H1 (cell line): ENCODE data around the gene NEURL2. TPM values are rescaled to one million over a fixed set of nuclear protein-coding genes. Genes with fewer than 3 reads are reported as not detected.

Source experiments
- CTCF ChIA-PET: fragments of 300-600 bp; sonication (Branson Sonifier 250); formaldehyde crosslinking; loops from one replicate; lab custom pipeline; 2021; ENCODE audit not compliant: partially characterized antibody; lab: Charles Lee
- POLR2A ChIA-PET: fragments of 300-600 bp; sonication (Branson Sonifier 250); formaldehyde crosslinking; loops from one replicate; lab custom pipeline; 2021; ENCODE audit warnings: inconsistent platforms; ENCODE audit not compliant: partially characterized antibody; lab: Charles Lee
- DNase-seq, 2 experiments: peaks; one replicate each; pipeline versions ENCODE4 v3.0.0 to v3.0.0-alpha.2; 2010 to 2022; ENCODE audit warnings: low spot score in 2 of 2, low read depth in 1 of 2, mixed read lengths in 1 of 2
- FAIRE-seq: peaks from 2 replicates; lab custom pipeline; 2011; peaks lifted over from hg19 to GRCh38; lab: Jason Lieb, UNC
- H2AFZ ChIP-seq: 2 replicates; pipeline ENCODE4 v1.8.1; 2012; ENCODE audit warnings: low read length, inconsistent platforms
- H2AK5ac ChIP-seq: 2 replicates; pipeline ENCODE4 v1.6.1; 2013; ENCODE audit warnings: low read depth, low read length
- H2BK120ac ChIP-seq: replicated peaks from 2 replicates; pipeline ENCODE3; 2013; ENCODE audit warnings: low read depth, low read length, inconsistent platforms
- H2BK12ac ChIP-seq: 2 replicates; pipeline ENCODE4 v1.6.1; 2013; ENCODE audit warnings: low read depth, low read length
- H2BK15ac ChIP-seq: 2 replicates; pipeline ENCODE4 v1.6.1; 2013; ENCODE audit warnings: low read length
- H2BK20ac ChIP-seq: 2 replicates; pipeline ENCODE4 v1.6.1; 2013; ENCODE audit warnings: low read length
- H2BK5ac ChIP-seq: 2 replicates; pipeline ENCODE4 v1.6.1; 2013; ENCODE audit warnings: low read depth, low read length
- H3K14ac ChIP-seq: 2 replicates; pipeline ENCODE4 v1.6.1; 2013; ENCODE audit warnings: inconsistent platforms; ENCODE audit not compliant: insufficient read length
- H3K18ac ChIP-seq: 2 replicates; pipeline ENCODE4 v1.6.1; 2013; ENCODE audit warnings: low read length; ENCODE audit errors: extremely low read depth
- H3K23ac ChIP-seq: 2 replicates; pipeline ENCODE4 v1.6.1; 2013; ENCODE audit warnings: inconsistent platforms; ENCODE audit not compliant: insufficient read length
- H3K23me2 ChIP-seq: 2 replicates; pipeline ENCODE4 v1.6.1; 2013; ENCODE audit warnings: low read depth, low read length
- H3K27ac ChIP-seq: 2 replicates; pipeline ENCODE4 v1.6.1; 2011; ENCODE audit warnings: low read depth, low read length, inconsistent platforms
- H3K27me3 ChIP-seq, 4 experiments: replicated peaks in 1 of 4; 1 replicate in 1 of 4; 2 replicates in 3 of 4; pipeline versions ENCODE4 v1.6.1 to v1.8.1; 2011 to 2013; ENCODE audit warnings: low read length in 3 of 4, mild to moderate bottlenecking in 3 of 4, inconsistent platforms in 2 of 4, mixed read lengths in 2 of 4, moderate library complexity in 1 of 4; ENCODE audit not compliant: control insufficient read depth in 3 of 4, insufficient read depth in 3 of 4; ENCODE audit errors: extremely low read depth in 1 of 4
- H3K36me3 ChIP-seq, 4 experiments: 2 replicates each; pipeline versions ENCODE4 v1.6.1 to v1.8.1; 2011 to 2013; ENCODE audit warnings: mild to moderate bottlenecking in 4 of 4, low read length in 3 of 4, moderate library complexity in 2 of 4, control low read depth in 1 of 4, inconsistent platforms in 1 of 4; ENCODE audit not compliant: insufficient read depth in 4 of 4, control insufficient read depth in 2 of 4
- H3K4ac ChIP-seq: replicated peaks from 2 replicates; pipeline ENCODE3; 2013; ENCODE audit warnings: low read length, low read depth, mixed read lengths, inconsistent platforms; ENCODE audit not compliant: insufficient read length
- H3K4me1 ChIP-seq, 4 experiments: replicated peaks in 1 of 4; 1 replicate in 1 of 4; 2 replicates in 3 of 4; pipeline versions ENCODE4 v1.6.1 to v1.8.1; 2011 to 2013; ENCODE audit warnings: low read length in 3 of 4, inconsistent platforms in 2 of 4, mixed read lengths in 1 of 4; ENCODE audit not compliant: insufficient read depth in 4 of 4, control insufficient read depth in 3 of 4
- H3K4me2 ChIP-seq, 2 experiments: 2 replicates each; pipeline versions ENCODE4 v1.6.1 to v1.8.1; 2011 to 2013; ENCODE audit warnings: low read depth in 2 of 2, low read length in 2 of 2, control low read depth in 1 of 2, inconsistent platforms in 1 of 2, mild to moderate bottlenecking in 1 of 2; ENCODE audit not compliant: insufficient read depth in 1 of 2
- H3K4me3 ChIP-seq, 4 experiments: fragments of 200-600, 300-600 bp in 1 of 4; sonication (generic), shearing (Covaris generic), sonication (Bioruptor Twin) in 1 of 4; 2 replicates each; pipeline versions ENCODE4 v1.5.1 to v1.8.1; 2011 to 2016; ENCODE audit warnings: low read length in 4 of 4, low read depth in 3 of 4, control low read depth in 2 of 4, inconsistent platforms in 2 of 4, mild to moderate bottlenecking in 2 of 4, mixed read lengths in 1 of 4, moderate library complexity in 1 of 4; ENCODE audit not compliant: insufficient read depth in 2 of 4; ENCODE audit errors: extremely low read depth in 1 of 4
- H3K56ac ChIP-seq: replicated peaks from 2 replicates; pipeline ENCODE3; 2013; ENCODE audit warnings: low read depth, mild to moderate bottlenecking, mixed read lengths, low read length, inconsistent platforms; ENCODE audit not compliant: insufficient read length
- H3K79me1 ChIP-seq: 2 replicates; pipeline ENCODE4 v1.6.1; 2013; ENCODE audit warnings: low read depth, low read length, control low read depth
- H3K79me2 ChIP-seq, 2 experiments: 2 replicates each; pipeline versions ENCODE4 v1.6.1 to v1.8.1; 2012 to 2013; ENCODE audit warnings: low read length in 2 of 2, mild to moderate bottlenecking in 2 of 2, inconsistent platforms in 1 of 2; ENCODE audit not compliant: insufficient read depth in 2 of 2, control insufficient read depth in 1 of 2
- H3K9ac ChIP-seq, 4 experiments: replicated peaks in 1 of 4; 1 replicate in 1 of 4; 2 replicates in 3 of 4; pipeline versions ENCODE4 v1.6.1 to v1.8.1; 2011 to 2013; ENCODE audit warnings: low read depth in 3 of 4, low read length in 3 of 4, control low read depth in 2 of 4, mild to moderate bottlenecking in 2 of 4, moderate library complexity in 2 of 4, inconsistent platforms in 1 of 4; ENCODE audit errors: extremely low read depth in 1 of 4
- H3K9me3 ChIP-seq, 2 experiments: 2 replicates each; pipeline versions ENCODE4 v1.6.1 to v1.8.1; 2012 to 2013; ENCODE audit warnings: mild to moderate bottlenecking in 2 of 2, moderate library complexity in 2 of 2, control low read depth in 1 of 2, inconsistent platforms in 1 of 2, low read depth in 1 of 2, low read length in 1 of 2, mixed read lengths in 1 of 2; ENCODE audit not compliant: insufficient read depth in 2 of 2
- H4K20me1 ChIP-seq, 2 experiments: replicated peaks in 1 of 2; 2 replicates each; pipeline versions ENCODE3 to v1.8.1; 2011 to 2013; ENCODE audit warnings: inconsistent platforms in 2 of 2, low read length in 2 of 2, mild to moderate bottlenecking in 1 of 2; ENCODE audit not compliant: insufficient read depth in 2 of 2, control insufficient read depth in 1 of 2
- H4K5ac ChIP-seq: 2 replicates; pipeline ENCODE4 v1.6.1; 2013; ENCODE audit warnings: low read length, low read depth, mixed read lengths, inconsistent platforms; ENCODE audit not compliant: insufficient read length
- H4K8ac ChIP-seq: 2 replicates; pipeline ENCODE4 v1.8.0; 2013; ENCODE audit warnings: mild to moderate bottlenecking, moderate library complexity, low read length, inconsistent platforms; ENCODE audit not compliant: insufficient read depth; ENCODE audit errors: extremely low read depth
- H4K91ac ChIP-seq: replicated peaks from 2 replicates; pipeline ENCODE3; 2013; ENCODE audit warnings: low read length, mixed read lengths, inconsistent platforms; ENCODE audit not compliant: insufficient read length
- BRCA1 ChIP-seq: IDR thresholded peaks from 2 replicates; pipeline ENCODE4 v1.6.1; 2012; ENCODE audit warnings: low read depth, low read length, improper control_type of control experiment
- MAFK ChIP-seq: IDR thresholded peaks from 2 replicates; pipeline ENCODE4 v1.6.1; 2012; ENCODE audit warnings: low read depth, mild to moderate bottlenecking, improper control_type of control experiment, low read length
- PHF8 ChIP-seq: fragments of 200-600 bp; sonication (generic); conservative IDR thresholded peaks from 2 replicates; pipeline ENCODE4 v1.7.1; 2012; ENCODE audit warnings: low read depth, mild to moderate bottlenecking, inconsistent platforms, low read length, moderate library complexity
- TCF12 ChIP-seq: IDR thresholded peaks from 2 replicates; pipeline ENCODE4 v1.6.1; 2011; ENCODE audit warnings: low read depth, mild to moderate bottlenecking, low read length
- WGBS, 2 experiments: shearing (Covaris generic) in 1 of 2; methylation state at CpG; one replicate each; pipeline versions ENCODE4 v1.1.6 to v1.1.7; 2013 to 2015; ENCODE audit warnings: low lambda C conversion rate in 2 of 2, mixed read lengths in 2 of 2, inconsistent platforms in 1 of 2, low coverage in 1 of 2, missing lambda C conversion rate in 1 of 2; ENCODE audit not compliant: insufficient replicate concordance in 2 of 2, insufficient coverage in 1 of 2, insufficient read length in 1 of 2; ENCODE audit errors: extremely low coverage in 1 of 2, missing lambda C conversion rate in 1 of 2; 5-methylcytosine and 5-hydroxymethylcytosine counted together
- polyA plus RNA-seq, 7 experiments: library from polyadenylated mRNA; depleted of rRNA in 3 of 7; stranded (reverse) in 5 of 7; unstranded in 2 of 7; fragments of >200 nt in 5 of 7; fragments of 200-250 nt in 2 of 7; gene quantifications; 1 replicate in 5 of 7; 2 replicates in 1 of 7; 4 replicates in 1 of 7; pipeline versions ENCODE4 v1.2.1 to v1.2.3, GENCODE V29; 2011 to 2013; ENCODE audit warnings: missing spikeins in 2 of 7, mixed read lengths in 2 of 7
- total RNA-seq: library from RNA; stranded (reverse); fragmentation: NEBNext Ultra II Directional; extraction: Animal tissue kit (Norgen Biotek cat#: 25700); gene quantifications from 2 replicates; pipeline ENCODE4 v1.2.1, GENCODE V29; 2021

NEURL2 gene
- total and polyA plus RNA-seq, 2 of the 8 experiments (the other 6 are each of a cell fraction or from before 2014, with no cell fraction given): 6.9 TPM

DNA sequence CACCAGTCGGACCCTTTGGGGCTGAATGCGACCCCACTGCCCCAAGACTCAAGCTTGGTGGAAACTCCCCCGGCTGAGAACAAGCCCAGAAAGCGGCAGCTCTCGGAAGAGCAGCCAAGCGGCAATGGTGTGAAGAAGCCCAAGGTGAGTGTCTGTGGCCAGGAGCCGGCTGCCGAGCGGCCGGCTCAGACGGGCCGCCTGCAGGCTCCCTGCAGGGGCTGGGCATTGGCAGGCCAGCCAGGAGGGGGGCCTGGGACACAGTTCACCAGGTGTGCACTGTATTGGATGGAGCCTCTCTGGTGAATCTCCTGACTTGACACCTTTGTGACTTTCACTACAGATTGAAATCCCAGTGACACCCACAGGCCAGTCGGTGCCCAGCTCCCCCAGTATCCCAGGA lies 49.5 kb upstream of the NEURL2 start:
- Histone ChIP-seq H3K4me1 (peaks cover 0 to 25% (median 9%) of the 10 kb centered on the region in 4 experiments; a peak in 6 of 7 replicates), H3K18ac (no peak overlapping the region), H2BK12ac (no peak overlapping the region), H2BK120ac (no peak overlapping the region), H3K79me1 (no peaks in the 10 kb centered on the region; the same call in 1 of the 2 replicates), H2BK5ac (no peak overlapping the region), H4K91ac (no peak overlapping the region), H2BK15ac (no peak overlapping the region), H3K9me3 (no peaks in the 10 kb centered on the region), H2BK20ac (no peak overlapping the region), H4K8ac (no peak overlapping the region), H4K5ac (no peak overlapping the region), H3K9ac (no peak overlapping the region), H3K27ac (no peak overlapping the region), H3K23ac (no peak overlapping the region), H2AK5ac (no peak overlapping the region), H3K4me2 (no peak overlapping the region), H4K20me1 (peaks cover 2 to 6% of the 10 kb centered on the region in 2 experiments), H3K4me3 (no peak overlapping the region), H3K36me3 (peaks cover 26 to 62% (median 54%) of the 10 kb centered on the region in 4 experiments), H3K14ac (no peak overlapping the region), H3K79me2 (peaks cover 0 to 16% of the 10 kb centered on the region in 2 experiments; a peak in 2 of 4 replicates), H3K4ac (no peak overlapping the region), H3K56ac (no peak overlapping the region)
- ChIA-PET POLR2A (interaction anchor here (1.0 to 18.4 kb wide), 6 partner anchors 9 to 48 kb away, joined by 3 to 283 read pairs (median 17); partner anchors contain the start of genes CTSA, NEURL2 and PLTP), CTCF (interaction anchor here (2.7 kb wide), 1 partner anchor 9 kb away, joined by 11 read pairs; no protein-coding TSS in a partner anchor)
- no peak for FAIRE-seq
- 96% methylated on average over 13 of the region's 13 CpGs; no CpG with 5 or more reads in 1 of the 2 experiments for WGBS, 2 experiments
- TF ChIP-seq MAFK (no peak), PHF8 (no peak), BRCA1 (no peak), TCF12 (no peak)
- TF ChIP-seq, all 59 proteins: peak for 0
- no peak for DNase-seq
- no peaks in the 10 kb centered on the region; a peak in 1 of 7 replicates for H3K27me3 ChIP-seq
- no peaks in the 10 kb centered on the region for H3K23me2 ChIP-seq
- no peak overlapping the region for H2AFZ ChIP-seq
